Retina (tissue), 1 donor: Measurements from ENCODE around the gene DISP1.

Experiments
- DNase-seq: peaks from one replicate; pipeline ENCODE4 v3.0.0-alpha.2; 2016

DISP1 gene, protein sequence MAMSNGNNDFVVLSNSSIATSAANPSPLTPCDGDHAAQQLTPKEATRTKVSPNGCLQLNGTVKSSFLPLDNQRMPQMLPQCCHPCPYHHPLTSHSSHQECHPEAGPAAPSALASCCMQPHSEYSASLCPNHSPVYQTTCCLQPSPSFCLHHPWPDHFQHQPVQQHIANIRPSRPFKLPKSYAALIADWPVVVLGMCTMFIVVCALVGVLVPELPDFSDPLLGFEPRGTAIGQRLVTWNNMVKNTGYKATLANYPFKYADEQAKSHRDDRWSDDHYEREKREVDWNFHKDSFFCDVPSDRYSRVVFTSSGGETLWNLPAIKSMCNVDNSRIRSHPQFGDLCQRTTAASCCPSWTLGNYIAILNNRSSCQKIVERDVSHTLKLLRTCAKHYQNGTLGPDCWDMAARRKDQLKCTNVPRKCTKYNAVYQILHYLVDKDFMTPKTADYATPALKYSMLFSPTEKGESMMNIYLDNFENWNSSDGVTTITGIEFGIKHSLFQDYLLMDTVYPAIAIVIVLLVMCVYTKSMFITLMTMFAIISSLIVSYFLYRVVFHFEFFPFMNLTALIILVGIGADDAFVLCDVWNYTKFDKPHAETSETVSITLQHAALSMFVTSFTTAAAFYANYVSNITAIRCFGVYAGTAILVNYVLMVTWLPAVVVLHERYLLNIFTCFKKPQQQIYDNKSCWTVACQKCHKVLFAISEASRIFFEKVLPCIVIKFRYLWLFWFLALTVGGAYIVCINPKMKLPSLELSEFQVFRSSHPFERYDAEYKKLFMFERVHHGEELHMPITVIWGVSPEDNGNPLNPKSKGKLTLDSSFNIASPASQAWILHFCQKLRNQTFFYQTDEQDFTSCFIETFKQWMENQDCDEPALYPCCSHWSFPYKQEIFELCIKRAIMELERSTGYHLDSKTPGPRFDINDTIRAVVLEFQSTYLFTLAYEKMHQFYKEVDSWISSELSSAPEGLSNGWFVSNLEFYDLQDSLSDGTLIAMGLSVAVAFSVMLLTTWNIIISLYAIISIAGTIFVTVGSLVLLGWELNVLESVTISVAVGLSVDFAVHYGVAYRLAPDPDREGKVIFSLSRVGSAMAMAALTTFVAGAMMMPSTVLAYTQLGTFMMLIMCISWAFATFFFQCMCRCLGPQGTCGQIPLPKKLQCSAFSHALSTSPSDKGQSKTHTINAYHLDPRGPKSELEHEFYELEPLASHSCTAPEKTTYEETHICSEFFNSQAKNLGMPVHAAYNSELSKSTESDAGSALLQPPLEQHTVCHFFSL (N-terminal part only)

DNA sequence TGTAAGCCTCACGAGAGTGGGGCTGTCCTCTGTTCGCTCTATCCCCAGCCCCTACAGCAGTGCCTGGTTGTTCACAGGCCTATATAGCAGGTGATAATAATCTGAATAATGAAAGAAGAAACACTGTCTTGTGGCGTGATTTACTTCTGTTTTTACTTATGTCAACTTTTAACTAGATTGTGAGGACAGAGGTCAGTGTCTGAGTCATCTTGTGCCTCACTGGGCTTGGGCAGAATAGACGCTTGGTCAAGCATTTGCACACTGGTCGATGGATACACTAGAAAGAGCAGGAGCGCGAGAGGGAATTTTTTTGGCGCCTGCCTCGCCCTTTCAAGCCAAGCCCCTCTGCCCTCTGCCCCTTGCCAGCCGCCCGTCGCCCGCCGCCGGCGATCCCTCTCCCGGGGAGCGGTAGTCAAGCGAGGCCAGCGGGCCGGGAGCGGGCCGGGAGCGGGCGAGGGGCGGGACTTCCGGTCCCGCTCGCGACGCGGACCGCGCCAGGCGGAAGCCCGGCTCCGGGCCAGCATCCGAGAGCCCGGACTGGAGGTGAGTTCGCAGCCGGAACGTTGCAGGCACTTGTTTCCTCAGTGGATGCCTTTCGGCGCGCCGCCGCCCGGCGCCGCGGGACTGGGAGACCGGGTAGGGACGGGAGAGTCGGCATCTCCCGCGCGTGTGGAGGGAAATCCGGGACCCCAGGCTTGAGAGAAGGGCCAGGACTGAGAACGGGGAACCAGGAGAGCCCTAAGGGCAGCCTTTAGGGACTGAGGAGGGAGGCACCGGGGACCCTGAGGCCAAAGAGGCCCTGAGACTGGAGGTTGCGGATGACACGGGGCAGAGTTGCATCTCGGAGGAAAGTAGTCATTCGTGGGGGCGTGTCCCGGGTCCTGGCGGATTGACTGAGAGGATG lies at the start of gene DISP1:
Gene DISP1 (plus strand): TSS at position 504 of the 904 bp plus-strand sequence. CDS start 127,785 bp downstream, outside the sequence.
- DNase-seq, result peak; percentile 93

DNA sequence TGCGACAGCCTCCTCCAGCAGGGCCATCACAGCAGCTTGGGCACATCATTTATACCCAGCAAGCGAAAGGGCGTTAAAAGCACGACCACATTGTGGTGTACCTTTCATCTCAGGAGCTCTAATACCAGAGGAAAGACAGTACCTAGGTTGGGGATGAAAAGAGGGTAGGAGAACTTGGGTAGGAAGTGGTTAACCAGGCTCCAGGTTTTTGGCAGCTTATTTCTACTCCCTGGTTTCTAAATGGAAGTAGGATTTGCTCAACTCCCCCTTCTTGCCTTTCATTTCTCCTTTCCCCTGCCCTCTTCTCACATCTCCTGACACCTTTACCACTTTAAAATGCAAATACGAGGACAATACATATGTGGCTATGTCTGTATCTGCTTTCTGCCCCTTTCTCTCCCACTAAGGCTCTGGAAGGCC lies 47.7 kb upstream of the DISP1 start:
- DNase-seq, result no peak

DNA sequence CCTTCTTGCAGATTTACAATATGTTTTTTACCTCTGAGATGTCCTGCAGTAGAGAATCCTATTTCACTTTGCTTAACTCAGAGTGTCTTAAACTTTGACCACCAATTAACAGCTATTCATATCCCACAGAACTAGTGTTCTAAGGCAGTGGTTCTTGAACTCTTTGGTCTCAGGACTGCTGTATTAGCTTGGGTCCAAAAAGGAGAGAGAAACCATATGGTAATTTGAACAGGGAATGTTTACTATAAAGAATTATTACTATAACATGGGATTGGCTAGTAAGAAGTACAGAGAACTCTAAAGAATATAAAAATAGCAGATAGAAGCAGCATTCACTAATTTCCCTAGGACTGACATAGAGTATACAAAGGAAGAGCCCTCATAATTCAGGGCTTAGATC lies 46.2 kb upstream of the DISP1 start:
- no peak for DNase-seq

DNA sequence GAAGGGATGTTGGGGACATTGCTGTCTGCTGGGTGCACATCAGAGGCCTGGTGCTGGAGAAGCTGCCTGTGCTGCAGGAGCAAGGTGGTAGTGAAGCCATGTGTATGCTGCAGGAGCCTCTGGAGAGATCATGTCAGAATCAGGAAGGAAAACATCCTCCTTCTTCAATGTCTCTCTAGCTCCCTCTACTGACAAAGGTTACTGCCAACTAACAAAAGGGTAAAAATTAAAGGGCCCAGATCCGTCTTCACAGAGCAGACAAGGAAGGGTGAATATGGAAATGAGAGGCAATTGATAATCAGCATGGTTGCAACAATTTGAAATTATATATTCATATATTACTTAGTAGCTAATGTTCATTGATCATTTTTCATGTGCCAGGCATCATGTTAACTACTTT lies 45.7 kb upstream of the DISP1 start:
- no peak for DNase-seq

DNA sequence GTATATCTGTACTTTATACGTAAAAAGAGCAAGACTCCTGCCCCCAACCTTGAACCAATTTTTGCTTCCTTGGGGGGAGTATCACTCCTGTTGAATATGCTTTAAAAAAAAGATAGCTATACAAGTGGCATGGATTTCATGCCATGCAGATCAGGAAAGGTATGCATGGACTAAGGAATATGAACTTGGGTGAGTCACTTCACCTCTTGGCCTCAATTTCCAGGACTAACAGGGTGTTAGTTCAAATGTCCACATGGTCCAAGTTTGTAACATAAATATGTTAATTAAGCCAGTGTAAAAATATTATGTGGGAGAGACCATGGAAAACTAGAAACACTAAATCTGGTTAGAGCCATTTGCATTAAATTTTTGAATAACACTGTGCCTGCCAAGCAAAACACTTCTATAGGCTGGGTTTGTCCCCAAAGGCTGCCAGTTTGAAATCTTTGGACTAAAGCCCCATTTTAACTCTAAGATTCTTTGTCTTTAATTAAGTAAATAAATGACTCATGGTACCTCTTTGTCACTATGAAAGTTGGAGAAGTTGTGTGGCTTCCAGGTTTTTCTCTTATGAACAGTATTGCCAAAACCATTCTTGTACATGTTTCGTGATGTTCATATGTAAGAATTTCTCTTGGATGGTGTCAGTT lies 44.7 kb upstream of the DISP1 start:
- no peak for DNase-seq

DNA sequence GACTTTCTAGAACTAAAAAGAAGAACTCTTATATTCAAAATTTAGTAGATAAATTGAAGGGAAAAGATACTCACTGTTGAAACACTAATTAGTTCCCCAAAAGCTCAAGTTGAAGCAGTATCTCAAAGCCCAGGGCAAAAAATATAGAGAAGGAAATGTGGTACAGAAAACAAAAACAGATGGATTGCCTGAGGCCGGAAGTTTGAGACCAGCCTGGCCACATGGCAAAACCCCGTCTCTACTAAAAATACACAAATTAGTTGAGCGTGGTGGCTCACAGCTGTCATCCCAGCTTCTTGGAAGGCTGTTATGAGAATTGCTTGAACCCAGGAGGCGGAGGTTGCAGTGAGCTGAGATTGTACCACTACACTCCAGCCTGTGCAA lies 41.9 kb upstream of the DISP1 start:
- DNase-seq, result peak; percentile 13

DNA sequence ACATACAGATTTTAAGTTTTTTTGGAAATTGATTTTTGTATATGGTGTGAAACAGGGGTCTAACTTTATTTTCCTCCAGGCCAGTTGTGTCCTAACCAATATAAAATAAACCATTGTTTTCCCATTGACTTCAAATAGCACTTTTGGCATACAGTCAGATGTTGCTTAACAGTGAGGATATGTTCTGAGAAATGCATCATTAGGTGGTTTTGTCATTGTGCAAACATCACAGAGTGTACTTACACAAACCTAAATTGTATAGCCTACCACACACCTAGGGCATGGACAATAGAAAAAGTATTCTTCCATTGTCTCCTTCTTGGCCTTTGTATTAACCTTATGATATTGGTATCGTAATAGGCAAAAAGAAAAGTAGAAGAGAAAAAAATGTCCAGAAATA lies 37.4 kb upstream of the DISP1 start:
- DNase-seq, result no peak

DNA sequence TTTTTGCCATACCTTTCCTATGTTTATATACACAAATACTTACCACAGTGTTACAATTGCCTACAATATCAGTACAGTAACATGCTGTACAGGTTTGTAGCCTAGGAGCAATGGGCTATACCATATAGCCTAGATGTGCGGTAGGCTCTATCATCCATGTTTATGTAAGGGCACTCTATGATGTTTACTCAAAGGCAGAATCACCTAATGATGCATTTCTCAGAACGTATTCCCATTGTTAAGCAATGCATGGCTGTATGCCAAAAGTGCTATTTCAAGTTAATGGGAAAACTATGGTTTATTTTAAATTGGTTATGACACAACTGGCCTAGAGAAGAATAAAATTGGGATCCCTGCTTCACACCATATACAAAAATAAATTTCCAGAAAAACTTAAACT lies 36.9 kb upstream of the DISP1 start:
- no peak for DNase-seq

DNA sequence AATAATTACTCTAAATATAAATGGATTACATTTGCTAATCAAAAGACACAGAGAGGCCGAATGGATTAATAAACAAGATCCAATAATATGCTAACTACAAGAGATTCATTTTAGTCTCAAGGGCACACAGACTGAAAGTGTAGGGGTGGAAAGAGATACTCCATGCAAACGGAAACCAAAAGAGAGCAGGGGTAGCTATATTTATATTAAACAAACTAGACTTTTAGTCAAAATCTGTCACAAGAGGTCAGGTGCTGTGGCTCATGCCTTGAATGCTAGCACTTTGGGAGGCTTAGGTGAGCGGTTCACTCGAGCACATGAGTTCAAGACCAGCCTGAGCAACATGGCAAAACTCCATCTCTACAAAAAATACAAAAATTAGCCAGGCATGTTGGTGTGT lies 33.6 kb upstream of the DISP1 start:
- no peak for DNase-seq

DNA sequence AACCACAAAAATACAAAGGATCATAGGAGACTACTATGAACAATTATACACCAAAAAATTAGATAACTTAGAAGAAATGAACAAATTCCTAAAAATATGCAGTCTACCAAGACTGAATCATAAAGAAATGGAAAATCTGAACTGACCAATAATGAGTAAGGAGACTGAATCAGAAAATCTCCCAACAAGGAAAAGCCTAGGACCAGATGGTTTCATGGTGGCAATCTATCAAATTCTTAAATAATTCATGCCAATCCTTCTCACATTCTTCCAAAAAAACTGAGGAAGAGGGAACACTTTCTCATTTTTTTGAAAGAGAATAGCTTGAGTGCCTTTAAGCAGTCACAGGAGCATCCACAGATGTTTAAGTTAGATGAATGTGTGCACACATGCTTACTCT lies 31.8 kb upstream of the DISP1 start:
- DNase-seq, result no peak

DNA sequence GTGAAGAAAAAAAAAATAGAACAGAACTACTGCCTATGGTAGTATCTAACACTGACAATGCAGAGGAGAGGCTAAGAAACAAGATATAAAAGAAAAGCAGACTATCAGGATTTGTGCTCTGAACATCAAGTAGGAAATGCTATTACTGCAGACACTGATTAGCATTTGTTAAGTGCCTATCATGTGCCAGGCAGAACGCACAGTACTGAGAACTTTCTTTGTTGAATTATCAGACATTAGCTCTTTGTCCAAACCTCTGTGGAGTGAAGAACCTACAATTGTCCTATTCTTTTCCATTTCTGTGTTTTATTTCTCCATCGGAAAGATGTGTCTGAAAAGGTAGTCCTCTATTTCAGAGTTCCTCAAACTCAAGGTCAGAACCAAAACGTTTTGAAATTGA lies 30.5 kb upstream of the DISP1 start:
- DNase-seq, result no peak

DNA sequence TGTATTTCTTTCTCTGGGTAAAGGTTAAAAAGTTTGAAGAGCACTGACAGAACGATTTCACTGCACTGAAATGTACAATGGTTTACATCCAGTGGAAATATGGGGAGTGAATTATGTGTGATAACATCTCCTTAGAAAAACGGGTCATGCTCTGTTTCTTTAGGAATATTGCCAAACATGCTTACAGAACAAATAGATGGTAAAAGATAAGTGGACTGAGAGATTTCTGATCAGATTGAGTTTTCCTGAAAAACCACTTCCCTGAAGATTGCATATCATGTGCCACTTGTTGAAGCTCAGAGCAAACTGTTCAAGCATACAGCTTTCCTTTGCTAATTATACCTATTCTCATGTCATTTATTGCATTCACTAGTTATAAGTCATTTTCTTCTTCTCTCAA lies 29.9 kb upstream of the DISP1 start:
- no peak for DNase-seq

DNA sequence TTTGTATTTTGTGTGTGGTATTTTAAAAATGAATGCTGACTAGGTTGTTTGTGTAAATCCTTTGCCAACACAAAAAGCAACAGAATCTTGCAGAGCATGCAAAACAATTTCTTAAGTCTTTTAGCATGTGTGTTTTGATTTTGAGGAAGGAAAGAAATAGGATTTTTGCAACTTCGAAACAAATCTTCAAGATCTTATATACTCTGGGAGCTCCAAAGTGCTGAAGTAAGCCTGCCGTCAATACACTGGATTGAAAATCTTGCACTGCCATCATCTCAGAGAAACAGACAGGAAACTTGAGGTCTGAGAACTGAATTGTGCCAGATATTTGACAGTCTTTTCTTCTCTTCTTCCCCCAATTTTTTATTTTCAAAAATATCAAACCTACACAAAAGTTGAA lies 29.3 kb upstream of the DISP1 start:
- DNase-seq, result no peak

DNA sequence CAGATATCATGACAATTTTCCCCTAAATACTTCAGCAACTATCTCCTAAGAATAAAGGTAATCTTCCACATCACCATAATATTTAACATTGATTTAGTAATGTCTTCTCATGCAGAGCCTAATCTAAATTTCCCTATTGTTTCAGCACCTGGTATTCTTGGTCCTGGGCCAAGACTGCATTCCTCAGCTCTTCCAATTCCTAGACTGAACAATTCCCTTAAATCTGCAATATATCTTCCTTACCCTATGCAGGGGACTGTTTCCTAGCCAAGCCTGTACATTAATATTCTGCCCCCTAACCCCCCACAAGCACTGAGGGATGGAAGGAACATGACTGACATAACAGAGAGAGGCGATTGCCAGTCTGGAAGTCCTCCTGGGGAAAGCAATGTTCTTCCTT lies 28.7 kb upstream of the DISP1 start:
- DNase-seq, result no peak

DNA sequence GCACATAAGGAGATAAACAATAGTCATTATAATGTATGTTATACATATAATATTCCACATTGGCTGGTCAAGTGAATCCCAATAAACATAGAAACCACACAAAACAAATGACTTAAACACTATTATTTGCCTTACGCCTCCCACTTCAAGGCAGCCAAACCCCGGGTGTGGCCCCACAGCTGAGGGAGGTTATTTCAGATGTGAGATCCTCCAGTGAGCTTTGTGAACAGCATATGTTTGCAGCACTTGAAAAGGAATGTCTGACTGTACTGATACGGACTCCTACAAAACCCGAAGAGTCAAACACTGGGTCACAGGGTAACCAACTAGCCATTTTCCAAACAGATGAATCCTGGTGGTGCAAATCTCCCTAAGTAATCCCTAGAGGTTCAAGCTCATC lies 27.1 kb upstream of the DISP1 start:
- no peak for DNase-seq

DNA sequence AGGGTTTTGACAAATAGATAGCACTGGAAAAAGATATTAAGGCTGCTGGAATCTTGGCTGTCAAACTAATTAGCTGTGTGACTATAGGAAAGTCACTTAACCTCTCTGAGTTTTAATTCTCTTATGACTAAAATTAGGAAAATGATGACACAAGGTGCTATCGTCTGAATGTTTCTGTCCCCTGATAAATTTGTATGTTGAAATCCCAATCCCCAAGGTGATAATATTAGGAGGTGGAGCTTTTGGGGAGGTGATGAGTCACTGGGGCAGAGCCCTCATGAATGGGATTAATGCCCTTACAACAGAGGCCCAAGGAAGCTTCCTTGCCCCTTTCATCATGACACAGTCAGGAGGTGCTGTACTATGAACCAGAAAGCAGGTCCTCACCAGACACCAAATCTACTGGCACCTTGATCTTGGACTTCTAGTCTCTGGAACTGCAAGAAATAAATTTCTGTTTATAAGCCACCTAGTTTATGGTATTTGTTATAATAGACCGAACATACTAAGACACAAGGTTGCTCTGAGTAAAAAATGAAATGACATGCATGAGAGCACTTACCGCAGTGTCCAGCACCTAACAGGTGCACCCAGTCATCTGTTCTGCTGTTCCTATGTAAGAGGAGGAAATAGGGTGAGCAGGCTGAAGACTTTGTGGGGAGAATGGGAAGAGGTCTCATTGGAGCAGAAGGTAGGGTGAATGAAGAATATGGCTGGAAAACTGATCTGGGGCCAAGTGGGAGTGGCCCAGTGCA lies 26.3 kb upstream of the DISP1 start:
- DNase-seq, result no peak

DNA sequence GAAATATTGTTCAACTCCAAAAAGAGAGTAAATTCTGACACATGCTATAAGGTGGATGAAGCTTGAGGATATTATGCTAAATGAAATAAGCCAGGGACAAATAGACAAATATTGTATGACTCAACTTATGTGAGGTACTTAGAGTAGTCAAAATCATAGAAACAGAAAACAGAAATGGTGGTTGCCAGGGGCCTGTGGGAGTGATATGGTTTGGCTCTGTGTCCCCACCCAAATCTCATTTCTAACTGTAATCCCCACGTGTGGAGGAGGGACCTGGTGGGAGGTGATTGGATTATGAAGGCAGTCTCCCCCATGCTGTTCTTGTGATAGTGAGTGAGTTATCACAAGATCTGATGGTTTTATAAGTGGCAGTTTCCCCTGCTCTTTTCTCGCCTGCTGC lies 24.7 kb upstream of the DISP1 start:
- no peak for DNase-seq

DNA sequence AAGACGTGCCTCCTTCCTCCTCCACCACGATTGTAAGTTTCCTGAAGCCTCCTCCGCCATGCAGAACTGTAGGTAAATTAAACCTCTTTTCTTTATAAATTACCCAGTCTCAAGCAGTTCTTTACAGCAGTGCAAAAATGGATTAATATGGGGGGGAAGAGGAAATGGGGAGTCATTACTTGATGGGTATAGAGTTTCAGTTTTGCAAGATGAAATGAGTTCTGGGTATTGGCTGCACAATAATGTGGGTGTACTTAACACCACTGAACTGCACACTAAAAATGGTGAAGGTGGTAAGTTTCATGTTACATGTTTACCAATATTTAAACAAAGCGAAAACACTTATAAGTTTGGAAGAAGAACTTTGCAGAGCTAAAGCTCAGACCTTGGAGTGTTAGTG lies 24.3 kb upstream of the DISP1 start:
- DNase-seq, result no peak

DNA sequence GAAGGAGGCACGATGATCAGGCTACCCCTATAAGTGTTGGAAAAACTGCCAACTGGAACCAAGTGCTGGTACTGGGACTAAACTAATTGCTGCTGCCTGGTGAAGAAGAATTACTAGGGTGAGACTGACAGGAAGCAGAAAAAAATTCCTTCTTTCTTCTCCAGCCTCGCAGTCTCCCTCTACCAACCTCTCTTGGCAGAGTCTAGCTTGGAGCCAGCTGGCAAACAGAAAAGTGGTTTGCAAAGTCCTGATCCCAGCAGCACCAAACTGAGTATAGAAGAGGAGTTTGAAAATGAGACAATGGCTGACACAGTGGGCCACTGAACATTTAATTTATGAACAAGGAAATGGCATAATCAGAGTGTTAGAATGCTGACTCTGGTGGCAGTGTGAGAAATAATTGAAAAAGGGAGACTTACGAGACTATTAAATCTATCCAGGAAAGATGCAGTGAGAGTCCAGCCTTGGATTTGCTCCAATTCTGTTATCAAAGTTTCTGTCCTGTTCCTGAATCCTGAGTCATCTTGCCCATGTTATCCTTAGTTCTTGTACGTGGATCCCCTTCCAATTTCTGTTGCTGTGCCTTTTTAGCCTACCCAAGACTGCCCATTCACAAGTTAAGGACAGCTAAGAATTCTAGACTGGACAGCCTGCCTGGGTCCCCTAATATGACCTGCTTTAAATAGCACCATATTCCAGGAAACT lies 23.7 kb upstream of the DISP1 start:
- no peak for DNase-seq

DNA sequence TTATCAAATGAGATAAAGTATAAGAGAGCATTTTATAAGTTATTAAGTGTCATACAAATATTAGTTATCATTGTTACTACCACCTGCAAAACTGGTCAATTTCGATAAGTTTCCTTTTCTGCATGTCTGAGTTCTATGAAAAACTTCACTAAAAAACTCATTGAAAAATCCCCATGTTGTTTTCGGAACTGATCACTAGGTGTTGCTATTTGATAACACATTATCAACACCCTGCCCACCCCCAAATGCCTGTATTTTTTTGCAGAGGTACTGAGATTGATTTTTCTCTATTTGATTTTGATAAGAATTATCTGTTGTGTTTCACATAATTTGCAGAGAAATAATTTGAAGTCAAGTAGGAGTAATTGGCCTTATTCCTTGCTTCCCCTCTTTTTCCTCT lies 22.1 kb upstream of the DISP1 start:
- DNase-seq, result peak; percentile 30
